Activated CD4-positive, alpha-beta T cell treated with anti-CD3 and anti-CD28 coated beads, Interleukin-2, amount 50 U/mL, for 1 hour (primary cell): Measurements from ENCODE around the gene RNF213.

Source experiments
- DNase-seq: peaks from one replicate; pipeline ENCODE4 v3.0.0-alpha.2; 2020

RNF213 gene

DNA sequence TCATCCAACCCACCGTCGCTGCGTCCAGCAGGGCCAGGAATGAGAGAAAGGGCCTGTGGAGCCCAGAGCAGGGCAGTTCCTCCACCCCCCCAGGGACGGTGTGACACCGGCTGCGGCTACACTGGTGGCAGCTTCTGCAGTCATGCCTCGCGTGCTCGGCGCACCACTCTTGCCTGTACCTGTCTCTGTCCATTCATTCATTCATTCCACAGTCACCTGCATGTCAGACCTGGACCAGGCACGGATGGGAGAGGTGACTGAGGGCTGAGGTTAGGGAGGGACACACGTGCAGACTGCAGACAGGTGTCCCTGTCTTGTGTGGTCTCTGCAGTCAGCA is 181.6 kb downstream of the RNF213 start:
- no peak for DNase-seq

DNA sequence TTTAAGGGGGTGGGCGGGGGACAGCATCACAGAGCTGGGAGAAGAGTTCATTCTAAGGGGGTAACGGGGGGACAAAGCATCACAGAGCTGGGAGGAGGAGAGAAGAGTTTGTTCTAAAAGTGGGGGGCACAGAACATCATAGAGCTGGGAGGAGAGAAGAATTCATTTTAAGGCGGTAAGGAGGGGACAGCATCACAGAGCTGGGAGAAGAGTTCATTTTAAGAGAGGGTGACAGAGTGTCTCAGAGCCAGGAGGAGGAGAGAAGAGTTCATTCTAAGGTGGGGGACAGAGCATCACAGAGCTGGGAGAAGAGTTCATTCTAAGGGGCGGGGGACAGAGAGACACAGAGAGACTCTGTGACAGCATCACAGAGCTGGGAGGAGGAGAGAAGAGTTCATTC is 182.1 kb downstream of the RNF213 start:
- DNase-seq, result no peak

DNA sequence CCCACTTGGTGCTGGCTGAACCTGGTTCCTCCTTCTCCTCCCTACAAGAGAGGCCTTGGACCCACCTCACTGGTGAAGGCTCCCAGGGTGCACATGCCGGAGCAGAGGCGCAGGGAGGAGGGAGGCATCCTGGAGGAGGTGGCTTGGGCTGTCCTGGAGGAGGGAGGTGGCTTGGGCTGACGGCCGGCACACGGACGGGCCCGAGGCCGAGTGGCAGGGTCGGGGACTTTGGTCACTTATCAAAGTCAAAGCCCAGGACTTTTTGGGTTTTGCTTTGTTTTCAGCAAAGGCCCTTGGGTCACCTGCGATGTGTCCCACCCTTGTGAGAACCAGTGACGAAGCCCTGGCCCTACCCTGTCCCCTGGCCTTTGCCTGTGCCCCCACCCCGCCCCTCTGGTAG is 182.8 kb downstream of the RNF213 start:
- DNase-seq, result no peak

DNA sequence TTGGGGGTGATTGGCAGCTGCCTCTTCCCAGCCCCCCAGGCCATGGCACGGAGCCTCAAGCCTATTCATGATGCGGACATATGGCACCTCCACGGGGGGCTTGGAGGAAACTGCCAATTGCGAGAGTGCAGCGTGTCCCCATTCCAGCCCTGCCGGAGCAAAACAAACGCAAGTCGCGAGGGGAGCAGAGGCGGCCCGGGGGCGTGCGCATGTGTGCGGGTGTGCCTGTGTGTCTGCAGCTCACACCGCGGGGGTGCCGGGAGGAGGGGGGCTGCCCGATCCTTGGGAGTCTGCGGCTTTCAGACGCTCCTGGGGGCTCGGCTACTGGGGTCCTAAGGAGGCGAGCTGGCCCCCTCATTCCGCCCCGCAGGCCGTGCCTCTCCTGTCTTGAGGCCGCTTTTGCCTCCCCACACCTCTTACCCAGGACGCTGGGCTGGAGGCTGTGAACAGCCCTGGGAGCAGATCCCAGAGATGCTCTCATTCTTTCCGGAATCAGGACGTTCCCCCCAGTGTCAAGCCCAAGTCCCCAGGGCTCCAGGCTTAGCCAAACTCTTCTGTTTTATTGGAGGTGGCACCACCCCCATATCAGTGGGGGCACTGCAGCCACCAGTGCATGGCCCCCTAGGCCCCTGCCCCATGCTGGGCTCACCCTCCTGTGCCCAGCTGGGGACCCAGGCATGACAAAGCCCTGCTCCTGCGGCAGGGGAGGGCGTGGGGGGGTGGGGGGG is 183.4 kb downstream of the RNF213 start:
- no peak for DNase-seq

DNA sequence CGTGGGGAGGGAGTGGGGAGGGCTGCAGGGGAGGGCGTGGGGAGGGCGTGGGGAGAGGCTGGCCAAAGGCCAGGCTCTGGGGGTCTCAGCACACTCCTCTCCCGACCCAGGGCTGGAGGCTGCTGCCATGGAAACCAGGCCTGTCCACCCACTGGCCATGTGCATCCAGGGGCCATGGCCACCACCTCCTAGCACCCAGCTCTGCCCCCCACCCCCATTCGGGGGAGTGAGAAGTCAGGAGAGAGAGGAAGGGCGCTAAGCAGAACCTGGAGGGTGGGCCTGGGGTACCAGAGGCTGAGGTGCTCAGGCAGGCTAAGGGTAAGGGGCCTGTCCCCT is 184.0 kb downstream of the RNF213 start:
- DNase-seq, result no peak

DNA sequence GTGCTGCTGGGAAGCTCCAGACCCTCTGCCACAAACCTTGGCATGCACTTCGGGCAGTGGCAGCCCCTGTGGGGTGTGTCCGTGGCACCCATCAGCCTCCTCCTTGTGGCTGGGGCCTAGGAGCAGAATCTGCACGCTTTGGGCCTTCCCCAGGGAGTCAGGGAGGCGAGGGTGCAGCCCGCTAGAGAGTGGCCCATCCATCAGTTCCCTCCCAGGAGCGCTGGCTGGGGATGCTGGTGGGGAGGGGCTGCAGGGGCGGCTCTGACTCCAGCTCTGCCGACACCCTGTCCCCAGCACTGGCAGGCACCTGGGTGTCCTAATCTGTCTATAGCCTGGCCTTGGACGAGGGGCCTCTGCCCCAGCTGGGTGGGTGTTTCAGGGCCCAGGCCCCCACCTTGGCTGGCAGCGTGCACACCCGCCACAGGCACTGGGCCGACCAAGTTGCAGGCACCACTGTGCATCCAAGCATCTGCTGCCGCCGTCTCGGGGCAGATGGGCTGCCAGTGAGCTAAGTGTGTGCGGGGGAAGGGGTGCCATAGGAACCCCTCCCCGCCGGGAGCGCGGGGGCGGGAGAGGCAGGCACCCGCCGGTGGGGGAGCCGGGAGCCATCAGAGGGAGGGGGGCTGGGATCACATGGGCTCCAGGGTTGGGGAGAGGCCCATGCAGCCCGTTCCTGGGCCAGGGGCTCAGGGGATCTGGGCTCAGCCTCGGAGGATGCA is 184.5 kb downstream of the RNF213 start:
- no peak for DNase-seq

DNA sequence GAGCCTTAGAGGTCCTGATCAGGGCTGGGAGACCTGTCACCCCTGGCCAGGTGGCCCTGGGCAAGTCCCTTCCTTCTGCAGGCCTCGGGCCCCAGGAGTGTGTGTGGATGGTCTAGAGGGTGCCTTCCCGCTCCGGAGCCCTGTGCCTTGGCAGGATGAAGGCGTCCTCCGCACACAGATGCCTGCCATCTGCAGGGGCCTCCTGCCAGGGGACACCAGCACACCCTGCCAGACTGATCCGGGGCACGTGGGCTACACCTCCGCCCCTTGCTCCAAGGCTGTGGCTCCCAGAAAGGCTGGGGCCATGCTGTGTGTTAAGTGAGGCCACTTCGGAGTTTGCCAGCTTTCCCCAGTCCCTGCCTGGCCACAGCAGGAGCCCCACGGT is 185.1 kb downstream of the RNF213 start:
- no peak for DNase-seq

DNA sequence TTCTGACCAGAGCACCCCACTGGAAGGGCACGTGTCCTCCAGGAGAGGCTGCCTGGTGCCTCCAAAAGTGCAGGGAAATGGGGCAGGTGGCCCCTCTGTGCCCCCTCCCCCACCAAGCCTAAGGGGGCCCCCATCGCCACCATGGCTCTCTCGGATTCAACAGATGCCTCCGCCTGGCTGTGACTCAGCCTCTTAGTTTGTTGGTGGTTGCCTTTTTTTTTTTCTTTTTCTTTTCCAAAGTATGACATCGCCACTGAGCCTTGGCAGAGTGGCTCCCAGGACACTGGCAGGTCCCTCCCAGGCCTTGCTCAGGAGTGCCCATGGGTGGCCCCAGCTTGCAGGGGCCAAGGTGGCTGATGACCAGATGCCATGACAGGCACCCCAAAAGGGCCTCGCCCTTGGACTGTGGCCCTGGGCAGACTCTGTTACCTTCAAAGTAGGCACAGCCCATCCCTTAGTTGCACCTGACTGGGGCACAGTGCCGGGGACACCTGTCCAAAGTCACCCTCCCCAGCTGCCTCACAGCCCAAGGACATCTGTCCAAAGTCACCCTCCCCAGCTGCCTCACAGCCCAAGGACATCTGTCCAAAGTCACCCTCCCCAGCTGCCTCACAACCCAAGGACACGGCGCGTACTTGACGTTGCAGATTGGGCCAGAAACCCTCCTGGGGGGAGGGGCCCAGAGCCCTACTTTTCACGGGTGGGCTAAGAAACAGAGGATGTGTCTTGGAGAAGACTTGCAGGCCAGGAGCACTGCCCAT is 186.2 kb downstream of the RNF213 start:
- DNase-seq, result no peak

DNA sequence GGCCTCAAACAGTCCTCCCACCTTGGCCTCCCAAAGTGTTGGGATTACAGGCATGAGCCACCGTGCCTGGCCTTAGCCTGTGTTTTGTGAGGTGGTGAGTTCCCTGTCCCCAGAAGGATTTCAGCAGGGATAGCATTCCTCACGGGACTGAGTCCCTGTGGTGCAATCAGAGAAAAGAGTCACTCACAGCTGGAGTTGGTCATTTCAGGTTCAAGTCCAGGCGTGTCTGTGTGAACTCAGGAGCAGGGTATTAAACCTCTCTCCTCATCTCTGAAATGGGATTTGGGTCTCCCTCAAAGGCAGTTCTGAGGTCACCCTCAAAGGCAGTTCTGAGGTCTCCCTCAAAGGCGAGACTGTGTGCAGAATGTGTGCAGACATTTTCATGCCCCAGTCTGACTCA is 187.1 kb downstream of the RNF213 start:
- no peak for DNase-seq
